ENCODE measurements around the gene DNMT3L.

DNA sequence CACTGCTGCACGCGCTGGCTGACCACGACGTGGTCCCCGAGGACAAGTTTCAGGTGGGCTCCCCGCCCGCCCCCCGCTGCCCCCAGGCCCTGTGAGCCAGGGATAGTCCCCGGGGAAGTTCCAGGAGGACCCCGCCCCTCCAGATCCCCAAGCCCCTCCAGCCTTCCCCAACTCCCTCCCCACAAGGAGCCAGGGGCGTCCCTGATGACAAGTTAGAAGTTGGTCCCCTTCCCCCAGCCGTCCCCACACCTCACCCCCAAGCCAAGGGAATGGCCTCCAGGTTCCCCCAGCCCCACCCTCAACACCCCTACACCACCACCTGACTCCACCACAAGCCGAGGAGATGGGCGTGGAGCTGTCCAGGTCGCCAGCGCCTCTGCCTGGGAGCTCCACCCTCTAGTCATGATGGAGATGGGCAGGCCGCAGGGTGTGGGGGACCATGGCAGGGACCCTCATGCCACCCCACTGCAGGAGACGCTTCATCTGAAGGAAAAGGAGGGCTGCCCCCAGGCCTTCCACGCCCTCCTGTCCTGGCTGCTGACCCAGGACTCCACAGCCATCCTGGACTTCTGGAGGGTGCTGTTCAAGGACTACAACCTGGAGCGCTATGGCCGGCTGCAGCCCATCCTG, 24.5 kb upstream of the DNMT3L start:
- TF ChIP-seq EZH2phosphoT487 (IDR thresholded peaks at IDR 0.05; ENCODE audit: low read length) = no peak
- no peak for TF ChIP-seq EZH2 (optimal IDR thresholded peaks at IDR 0.05; ENCODE audit: low read depth, low read length)
- TF ChIP-seq, protein P1, sequence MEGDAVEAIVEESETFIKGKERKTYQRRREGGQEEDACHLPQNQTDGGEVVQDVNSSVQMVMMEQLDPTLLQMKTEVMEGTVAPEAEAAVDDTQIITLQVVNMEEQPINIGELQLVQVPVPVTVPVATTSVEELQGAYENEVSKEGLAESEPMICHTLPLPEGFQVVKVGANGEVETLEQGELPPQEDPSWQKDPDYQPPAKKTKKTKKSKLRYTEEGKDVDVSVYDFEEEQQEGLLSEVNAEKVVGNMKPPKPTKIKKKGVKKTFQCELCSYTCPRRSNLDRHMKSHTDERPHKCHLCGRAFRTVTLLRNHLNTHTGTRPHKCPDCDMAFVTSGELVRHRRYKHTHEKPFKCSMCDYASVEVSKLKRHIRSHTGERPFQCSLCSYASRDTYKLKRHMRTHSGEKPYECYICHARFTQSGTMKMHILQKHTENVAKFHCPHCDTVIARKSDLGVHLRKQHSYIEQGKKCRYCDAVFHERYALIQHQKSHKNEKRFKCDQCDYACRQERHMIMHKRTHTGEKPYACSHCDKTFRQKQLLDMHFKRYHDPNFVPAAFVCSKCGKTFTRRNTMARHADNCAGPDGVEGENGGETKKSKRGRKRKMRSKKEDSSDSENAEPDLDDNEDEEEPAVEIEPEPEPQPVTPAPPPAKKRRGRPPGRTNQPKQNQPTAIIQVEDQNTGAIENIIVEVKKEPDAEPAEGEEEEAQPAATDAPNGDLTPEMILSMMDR (IDR thresholded peaks at IDR 0.05; ENCODE audit: low read length) = no peak
